HG02885 (cell line): ENCODE data around the gene RRP36.
"Not testable (repeated sequence)": the region's sequence is repeated elsewhere in the genome, so short reads cannot be mapped to it uniquely, and the experiment has no call there.

Experiments
- ATAC-seq: cut with Tn5 transposase; IDR thresholded peaks from one replicate; pipeline ENCODE4 v1.9.1; 2021; ENCODE audit warnings: mild to moderate bottlenecking; ENCODE audit not compliant: unreplicated experiment, poor library complexity

Gene RRP36

GRCh38 chr6:43021270-43022047 is at the start of gene RRP36:
Gene RRP36, plus strand, starts transcription at chr6:43021623. Its CDS starts 32 bp downstream, at chr6:43021655.
- peak; percentile 84 for ATAC-seq

GRCh38 chr6:42971746-42972327 is 49.6 kb upstream of the RRP36 start:
- no peak for ATAC-seq

GRCh38 chr6:42973926-42974325 is 47.5 kb upstream of the RRP36 start:
- ATAC-seq, result no peak

- ATAC-seq, result no peak
Measured at GRCh38 chr6:42974919-42975505, 46.4 kb upstream of the RRP36 start.

GRCh38 chr6:42978487-42978838 is 43.0 kb upstream of the RRP36 start:
- peak; percentile 32 for ATAC-seq

GRCh38 chr6:42978839-42979522 is 42.4 kb upstream of the RRP36 start, which contains the start of gene PEX6:
Gene PEX6, minus strand, starts transcription at chr6:42979181. Its CDS starts 31 bp downstream, at chr6:42979150.
- ATAC-seq, result peak; percentile 89

GRCh38 chr6:42979523-42980177 is 41.8 kb upstream of the RRP36 start:
- ATAC-seq, result no peak

GRCh38 chr6:42981836-42982235 is 39.6 kb upstream of the RRP36 start:
- no peak for ATAC-seq

- ATAC-seq, result peak; percentile 93
Measured at GRCh38 chr6:42984001-42984923, 37.2 kb upstream of the RRP36 start, which contains the start of gene PPP2R5D. Gene PPP2R5D, plus strand, starts transcription at chr6:42984570. Its CDS starts 108 bp downstream, at chr6:42984678.

- no peak for ATAC-seq
Measured at GRCh38 chr6:42984924-42985475, 36.4 kb upstream of the RRP36 start.

- no peak for ATAC-seq
Measured at GRCh38 chr6:42987533-42988451, 33.6 kb upstream of the RRP36 start.

GRCh38 chr6:42988486-42989020 is 32.9 kb upstream of the RRP36 start:
- ATAC-seq, result no peak

GRCh38 chr6:42989923-42990322 is 31.5 kb upstream of the RRP36 start:
- ATAC-seq, result no peak

GRCh38 chr6:42993445-42993844 is 28.0 kb upstream of the RRP36 start:
- ATAC-seq, result no peak

- no peak for ATAC-seq
Measured at GRCh38 chr6:42996513-42996912, 24.9 kb upstream of the RRP36 start.

GRCh38 chr6:42998205-42998604 is 23.2 kb upstream of the RRP36 start:
- ATAC-seq, result not testable (repeated sequence)

GRCh38 chr6:43001843-43002242 is 19.6 kb upstream of the RRP36 start:
- no peak for ATAC-seq

GRCh38 chr6:43005844-43006243 is 15.6 kb upstream of the RRP36 start:
- ATAC-seq, result no peak
